Activated CD8-positive, alpha-beta memory T cell treated with anti-CD3 and anti-CD28 coated beads, Interleukin-2, amount 50 U/mL, for 24 hours (primary cell): ENCODE data around the gene MEGF11.

Source experiments
- DNase-seq: peaks from one replicate; pipeline ENCODE4 v3.0.0-alpha.2; 2020; ENCODE audit errors: extremely low read depth

Gene MEGF11

DNA sequence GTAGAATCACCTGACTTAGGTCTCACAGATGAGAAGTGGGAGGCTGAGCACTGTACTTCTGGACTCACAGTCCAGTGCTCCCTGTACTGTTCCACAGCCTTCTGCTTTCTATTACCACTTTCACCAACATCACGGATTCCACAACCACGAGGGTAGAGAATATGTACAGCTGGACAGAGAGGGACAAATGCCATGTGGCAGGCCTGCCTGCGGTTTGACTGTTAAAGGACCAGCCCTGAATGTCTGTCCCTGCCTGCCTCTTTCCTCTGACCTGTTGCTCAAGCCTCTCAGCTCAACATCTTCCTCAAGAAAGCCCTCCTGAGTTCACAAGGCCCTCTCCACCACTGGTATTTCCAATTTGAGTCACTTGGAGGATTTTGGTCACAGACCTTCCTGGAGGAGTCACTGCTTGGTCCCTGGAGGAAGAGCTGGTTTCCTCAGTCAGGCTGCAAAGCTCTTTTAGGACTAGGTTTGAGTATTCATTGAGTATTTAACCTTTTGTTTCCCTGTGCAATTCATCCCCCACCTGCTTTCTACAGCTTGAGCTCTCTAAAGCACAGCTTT, 335.1 kb downstream of the MEGF11 start:
- DNase-seq, result no peak

GRCh38 chr15:65917936-65918335, 335.6 kb downstream of the MEGF11 start:
- no peak for DNase-seq

- no peak for DNase-seq
Observed at GRCh38 chr15:65917407-65917756, 336.2 kb downstream of the MEGF11 start.

GRCh38 chr15:65916664-65917406, 336.7 kb downstream of the MEGF11 start:
- DNase-seq, result peak; percentile 12

DNA sequence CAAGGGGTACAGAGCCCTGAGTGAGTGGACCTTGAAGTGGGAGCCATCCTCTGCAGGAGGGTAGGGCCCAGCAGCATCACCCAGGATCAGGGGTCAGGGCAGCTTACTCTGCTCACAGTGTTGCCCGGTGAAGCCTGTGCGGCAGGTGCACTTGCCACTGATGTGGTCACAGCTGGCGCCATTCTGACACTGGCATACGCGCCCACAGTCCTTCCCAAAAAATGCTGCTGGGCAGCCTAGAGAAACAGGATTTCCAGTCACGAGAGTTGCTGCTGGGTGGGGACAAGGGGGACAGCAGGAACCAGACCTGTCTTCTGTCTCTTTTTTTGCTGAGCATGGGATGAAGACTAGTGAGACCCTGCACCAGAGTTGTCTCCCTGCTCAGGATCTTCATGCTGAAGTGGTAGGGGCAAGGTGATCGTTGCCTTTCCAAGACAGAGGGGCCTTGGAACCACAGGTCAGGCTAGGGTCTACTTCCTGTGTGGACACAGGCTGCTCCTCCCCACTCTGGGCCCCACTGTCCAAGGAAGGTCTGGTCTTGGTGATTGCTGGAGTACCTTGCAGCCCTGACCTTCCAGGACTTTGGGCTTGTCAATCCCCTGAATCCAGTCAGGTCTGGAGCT, 337.4 kb downstream of the MEGF11 start:
- no peak for DNase-seq

DNA sequence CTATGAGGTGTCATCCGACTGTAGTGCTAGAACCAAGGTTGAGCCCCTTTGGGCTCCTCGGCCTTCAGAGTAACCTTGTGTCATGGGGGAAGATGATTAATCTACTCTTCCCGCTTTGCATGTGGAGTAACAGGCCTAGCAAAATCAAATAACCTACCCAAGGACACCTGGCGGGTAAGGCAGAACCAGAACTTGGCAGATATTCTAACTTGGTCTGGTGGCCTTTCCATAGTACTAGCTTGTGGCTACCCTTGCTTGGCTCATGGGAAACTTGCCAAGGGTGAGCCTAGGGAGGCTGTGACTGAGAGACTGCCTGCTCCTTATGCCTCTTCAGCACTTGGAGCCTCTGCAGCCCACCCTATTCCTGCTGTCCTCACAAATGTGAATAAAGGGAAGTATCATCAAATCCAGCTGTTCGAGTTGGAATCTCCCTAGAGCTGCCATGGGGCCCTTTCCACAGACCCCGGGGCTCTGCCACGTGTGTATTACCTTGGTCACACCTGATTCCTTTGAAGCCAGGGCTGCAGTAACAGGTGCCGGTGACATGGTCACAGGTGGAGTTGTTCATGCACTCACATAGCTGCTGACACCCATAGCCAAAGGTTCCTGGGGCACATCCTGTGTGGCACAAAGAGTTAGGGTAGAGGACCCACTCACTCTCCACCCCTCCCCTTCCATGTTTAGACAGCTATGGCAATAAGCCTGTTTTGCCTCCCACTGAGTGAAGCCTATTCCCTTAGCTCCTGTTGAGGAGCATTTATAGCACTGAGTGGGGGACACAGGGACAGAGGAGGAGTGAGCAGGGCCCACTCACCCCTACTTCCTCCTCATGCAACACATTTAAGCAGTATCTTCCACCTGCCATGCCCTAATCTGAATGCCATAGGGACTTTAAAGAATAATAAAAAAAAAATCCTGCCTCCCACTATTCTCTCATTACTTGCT, 338.3 kb downstream of the MEGF11 start:
- DNase-seq, result no peak

- no peak for DNase-seq
Observed at GRCh38 chr15:65914386-65914785, 339.2 kb downstream of the MEGF11 start.

DNA sequence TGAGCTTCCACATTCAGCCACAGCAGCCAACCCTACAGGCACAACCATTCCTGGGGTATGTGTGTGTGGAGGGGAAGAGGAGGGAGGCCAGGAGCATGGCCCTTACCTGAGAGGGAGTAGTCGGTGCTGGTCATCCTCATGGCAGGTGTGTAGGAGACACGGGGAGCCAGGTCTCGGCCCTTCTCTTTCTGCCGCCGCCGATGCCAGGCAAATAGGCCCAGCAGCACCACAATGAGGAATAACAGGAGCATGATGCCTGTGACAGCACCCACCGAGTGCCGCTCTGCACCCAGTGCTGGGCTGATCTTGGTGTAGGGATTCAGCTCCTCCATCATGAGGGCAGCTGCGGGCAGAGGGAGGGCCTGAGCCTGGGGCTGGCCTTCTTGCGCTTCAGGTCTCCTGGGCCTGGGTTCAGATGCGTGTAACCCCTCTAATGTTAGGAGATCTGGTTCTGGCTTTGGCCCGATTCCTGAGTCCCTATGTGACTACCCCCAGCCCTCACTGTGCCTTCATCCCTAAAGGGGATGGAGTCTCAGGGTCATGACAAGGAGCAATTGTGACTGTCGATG, 339.8 kb downstream of the MEGF11 start:
- no peak for DNase-seq

DNA sequence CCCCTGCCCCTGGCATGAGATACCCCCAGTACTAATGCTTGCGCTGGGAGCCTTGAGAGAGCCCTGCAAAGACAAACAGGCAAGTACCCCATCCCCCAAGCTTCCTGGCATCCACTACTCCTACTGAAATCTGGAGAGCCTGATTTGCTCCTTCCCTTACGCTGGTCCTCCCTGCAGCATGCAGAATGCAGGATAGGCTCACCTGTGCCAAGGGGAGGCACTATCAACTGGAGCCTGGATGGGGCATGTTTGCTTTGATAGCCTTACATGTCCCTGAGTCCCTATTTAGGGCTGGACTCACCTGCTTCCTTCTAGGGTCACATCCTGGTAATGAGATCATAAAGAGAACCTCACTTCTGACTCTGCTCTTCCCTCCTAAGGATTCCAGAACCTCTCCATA, 341.3 kb downstream of the MEGF11 start:
- DNase-seq, result no peak

- no peak for DNase-seq
Observed at GRCh38 chr15:65910341-65910740, 343.2 kb downstream of the MEGF11 start.

DNA sequence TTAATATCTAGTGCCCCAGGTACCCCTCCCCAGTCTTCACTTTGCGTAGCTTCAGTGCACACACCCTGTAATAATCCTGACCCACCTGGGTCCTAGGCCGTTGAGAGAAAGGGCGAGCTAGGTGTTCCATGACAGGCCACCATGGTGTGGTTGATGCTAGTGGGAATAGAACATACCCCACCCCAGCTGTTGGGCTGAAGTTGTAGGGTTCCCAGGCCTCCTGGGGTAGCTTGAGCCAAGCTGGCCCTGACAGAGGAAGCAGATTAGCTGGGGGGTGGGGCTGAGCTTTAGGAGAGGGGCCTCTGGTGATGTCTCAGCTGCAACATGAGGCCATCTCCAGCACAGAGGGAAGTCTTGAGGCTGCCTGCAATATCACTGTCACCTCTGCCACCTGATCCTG, 343.7 kb downstream of the MEGF11 start:
- DNase-seq, result no peak

- no peak for DNase-seq
Observed at GRCh38 chr15:65908876-65909275, 344.7 kb downstream of the MEGF11 start.

DNA sequence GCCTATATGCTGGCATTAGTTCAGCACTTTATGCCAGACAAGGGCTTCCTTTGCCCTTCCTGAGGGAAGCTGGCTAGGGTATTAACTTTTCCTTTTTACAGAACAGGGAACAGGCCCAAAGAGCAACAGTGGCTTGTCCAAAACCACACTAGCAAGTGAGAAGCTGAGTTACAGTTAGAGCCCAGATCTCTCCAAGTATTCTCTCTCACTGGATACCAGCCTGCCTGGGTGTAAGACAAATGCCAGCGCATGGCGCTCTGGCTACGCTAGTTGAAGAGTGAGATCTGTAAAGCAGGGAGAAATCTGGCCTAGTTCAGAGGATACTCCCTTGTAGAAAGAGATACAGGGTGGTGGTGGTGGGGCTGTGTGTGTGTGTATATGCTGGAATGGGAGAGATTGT, 345.9 kb downstream of the MEGF11 start:
- DNase-seq, result no peak

DNA sequence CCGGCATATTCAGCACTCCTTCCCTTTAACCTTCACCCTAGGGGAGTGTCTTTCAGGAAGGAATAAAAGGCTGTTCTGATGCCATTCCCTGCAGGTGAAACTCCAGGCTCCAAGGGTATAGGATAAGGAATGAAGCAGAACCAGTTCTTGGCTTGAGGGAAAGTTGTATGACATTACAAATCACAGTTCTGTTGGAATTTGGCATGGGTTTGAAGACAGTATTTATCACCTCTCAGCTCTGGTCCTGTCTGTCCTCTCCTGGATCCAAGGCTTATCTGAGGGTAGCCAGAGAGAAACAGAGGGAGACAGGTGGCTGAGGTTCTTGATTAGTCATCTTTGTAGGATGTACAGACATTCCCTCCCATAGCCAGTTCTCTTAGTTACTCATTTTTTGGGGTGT, 347.2 kb downstream of the MEGF11 start:
- DNase-seq, result no peak

GRCh38 chr15:65904301-65904700, 349.2 kb downstream of the MEGF11 start:
- no peak for DNase-seq

- DNase-seq, result no peak
Observed at GRCh38 chr15:65903296-65904073, 350.1 kb downstream of the MEGF11 start.

DNA sequence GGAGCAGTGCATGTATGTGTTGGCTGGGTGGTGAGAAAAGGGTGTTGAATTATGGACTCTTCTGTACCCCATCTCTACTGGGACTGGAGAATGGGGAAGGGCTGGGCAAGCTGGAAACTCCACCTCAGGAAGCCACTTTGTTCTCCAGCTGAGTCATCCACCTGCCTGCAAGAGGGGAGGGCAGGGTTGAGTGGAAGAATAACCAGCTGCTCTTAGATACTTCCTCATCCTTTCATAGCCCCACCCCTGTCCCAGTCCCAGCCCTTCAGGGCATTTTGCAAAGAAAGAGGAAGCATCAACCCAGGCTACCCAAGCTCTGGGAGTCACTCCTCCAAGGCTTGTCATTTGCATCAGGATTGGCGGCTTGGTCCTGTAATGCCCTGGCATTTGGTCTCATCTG, 351.2 kb downstream of the MEGF11 start:
- no peak for DNase-seq

- no peak for DNase-seq
Observed at GRCh38 chr15:65901836-65902235, 351.7 kb downstream of the MEGF11 start.

DNA sequence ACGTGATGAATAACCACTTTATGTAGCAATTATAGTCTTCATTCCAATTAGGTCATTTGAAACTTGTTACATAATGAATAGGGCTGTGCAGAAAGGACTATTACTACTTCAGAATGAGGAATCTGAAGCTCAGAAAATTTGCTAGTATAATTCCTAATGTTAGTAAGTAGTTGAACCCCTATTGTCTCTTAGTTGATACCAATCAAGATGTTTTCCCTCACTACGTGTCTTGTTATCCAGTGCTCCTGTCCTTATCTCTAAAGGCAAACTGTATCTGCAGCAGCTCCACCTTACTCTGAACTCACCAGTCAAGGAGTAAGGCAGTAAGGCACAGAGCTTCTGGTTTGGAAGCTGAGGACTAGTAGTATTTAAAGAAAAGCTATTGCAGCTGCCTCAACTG, 352.2 kb downstream of the MEGF11 start:
- no peak for DNase-seq

DNA sequence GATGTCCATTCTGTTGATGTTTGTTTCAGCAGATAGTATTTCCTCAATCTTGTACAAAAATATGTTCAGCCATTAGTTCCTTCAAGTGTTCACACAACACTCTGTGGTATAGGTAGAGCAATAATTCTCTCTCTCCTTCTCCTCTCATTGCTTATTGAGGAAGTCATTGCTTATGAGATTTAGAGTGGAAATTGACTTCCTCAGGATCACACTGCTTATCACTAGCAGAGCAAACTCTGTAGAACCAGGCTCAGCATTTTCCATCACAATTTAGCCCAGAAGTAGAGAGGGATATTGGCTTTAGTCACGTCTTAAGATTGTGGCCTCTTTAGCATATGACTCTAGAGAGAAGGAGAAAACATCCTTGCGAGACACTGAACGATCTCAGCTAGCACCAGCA, 353.1 kb downstream of the MEGF11 start:
- DNase-seq, result no peak

DNA sequence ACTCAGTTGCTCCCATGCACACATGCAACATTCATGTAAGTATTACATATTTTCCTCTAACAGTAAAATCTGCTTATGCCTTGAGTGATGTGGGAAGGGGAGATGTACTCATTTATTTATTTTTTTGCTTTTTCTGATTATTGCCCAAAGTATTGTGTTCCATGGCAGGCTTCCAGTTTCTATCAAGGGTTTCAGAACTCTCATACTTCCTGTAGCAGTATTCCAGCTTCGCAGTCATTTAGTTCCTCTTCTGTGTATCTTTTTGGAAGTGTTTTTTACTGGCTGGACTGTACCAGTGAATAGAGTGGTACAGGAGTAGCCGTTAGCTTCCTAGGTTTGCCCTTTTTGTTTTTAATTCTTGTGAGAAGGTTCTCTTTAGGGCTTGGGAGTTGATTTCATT, 357.3 kb downstream of the MEGF11 start:
- no peak for DNase-seq
